Uterus (tissue), 2 donors: ENCODE data around the gene HLA-DQB1.
"Not testable (repeated sequence)": the region's sequence is repeated elsewhere in the genome, so short reads cannot be mapped to it uniquely, and the experiment has no call there.

ENCODE experiments used
- POLR2A ChIP-seq, 2 donors: fragments of 450-650 bp; IDR thresholded peaks; one replicate each; pipeline ENCODE4 v1.6.1; 2016; ENCODE audit warnings: antibody characterized with exemption in 2 of 2, mild to moderate bottlenecking in 1 of 2, moderate library complexity in 1 of 2
- TF ChIP-seq, protein P1 (sequence below), 4 experiments: fragments of 200-600 bp in 2 of 4; fragments of 450-650 bp in 2 of 4; sonication (generic) in 2 of 4; IDR thresholded peaks; one replicate each; pipeline ENCODE4 v1.5.1; 2016 to 2019; ENCODE audit warnings: antibody characterized with exemption in 4 of 4, mild to moderate bottlenecking in 2 of 4, moderate library complexity in 1 of 4

DNA sequence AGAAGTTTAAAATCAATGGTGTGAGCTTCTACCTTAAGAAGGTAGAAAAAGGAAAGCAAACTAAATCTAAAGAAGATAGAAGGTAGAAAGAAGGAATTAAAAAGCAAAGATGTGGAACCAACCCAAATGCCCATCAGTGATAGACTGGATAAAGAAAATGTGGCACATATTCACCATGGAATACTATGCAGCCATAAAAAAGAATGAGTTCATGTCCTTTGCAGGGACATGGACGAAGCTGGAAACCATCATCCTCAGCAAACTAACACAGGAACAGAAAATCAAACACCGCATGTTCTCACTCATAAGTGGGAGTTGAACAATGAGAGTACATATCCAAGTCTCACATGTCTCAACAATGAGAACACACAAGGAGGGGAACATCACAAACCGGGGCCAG lies 38.7 kb upstream of the HLA-DQB1 start:
- TF ChIP-seq POLR2A (IDR thresholded peaks at IDR 0.05), result not testable (repeated sequence)
- TF ChIP-seq, protein P1, sequence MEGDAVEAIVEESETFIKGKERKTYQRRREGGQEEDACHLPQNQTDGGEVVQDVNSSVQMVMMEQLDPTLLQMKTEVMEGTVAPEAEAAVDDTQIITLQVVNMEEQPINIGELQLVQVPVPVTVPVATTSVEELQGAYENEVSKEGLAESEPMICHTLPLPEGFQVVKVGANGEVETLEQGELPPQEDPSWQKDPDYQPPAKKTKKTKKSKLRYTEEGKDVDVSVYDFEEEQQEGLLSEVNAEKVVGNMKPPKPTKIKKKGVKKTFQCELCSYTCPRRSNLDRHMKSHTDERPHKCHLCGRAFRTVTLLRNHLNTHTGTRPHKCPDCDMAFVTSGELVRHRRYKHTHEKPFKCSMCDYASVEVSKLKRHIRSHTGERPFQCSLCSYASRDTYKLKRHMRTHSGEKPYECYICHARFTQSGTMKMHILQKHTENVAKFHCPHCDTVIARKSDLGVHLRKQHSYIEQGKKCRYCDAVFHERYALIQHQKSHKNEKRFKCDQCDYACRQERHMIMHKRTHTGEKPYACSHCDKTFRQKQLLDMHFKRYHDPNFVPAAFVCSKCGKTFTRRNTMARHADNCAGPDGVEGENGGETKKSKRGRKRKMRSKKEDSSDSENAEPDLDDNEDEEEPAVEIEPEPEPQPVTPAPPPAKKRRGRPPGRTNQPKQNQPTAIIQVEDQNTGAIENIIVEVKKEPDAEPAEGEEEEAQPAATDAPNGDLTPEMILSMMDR (IDR thresholded peaks at IDR 0.05), result not testable (repeated sequence)
